H1 (cell line): ENCODE measurements around the gene COL6A3. TPM values are rescaled to one million over a fixed set of nuclear protein-coding genes. Genes with fewer than 3 reads are reported as not detected.

ENCODE experiments used
- CTCF ChIA-PET: fragments of 300-600 bp; sonication (Branson Sonifier 250); formaldehyde crosslinking; loops from one replicate; lab custom pipeline; 2021; ENCODE audit not compliant: partially characterized antibody; lab: Charles Lee
- POLR2A ChIA-PET: fragments of 300-600 bp; sonication (Branson Sonifier 250); formaldehyde crosslinking; loops from one replicate; lab custom pipeline; 2021; ENCODE audit warnings: inconsistent platforms; ENCODE audit not compliant: partially characterized antibody; lab: Charles Lee
- DNase-seq, 2 experiments: peaks; one replicate each; pipeline versions ENCODE4 v3.0.0 to v3.0.0-alpha.2; 2010 to 2022; ENCODE audit warnings: low spot score in 2 of 2, low read depth in 1 of 2, mixed read lengths in 1 of 2
- FAIRE-seq: peaks from 2 replicates; lab custom pipeline; 2011; peaks lifted over from hg19 to GRCh38; lab: Jason Lieb, UNC
- H2AFZ ChIP-seq: 2 replicates; pipeline ENCODE4 v1.8.1; 2012; ENCODE audit warnings: low read length, inconsistent platforms
- H2AK5ac ChIP-seq: 2 replicates; pipeline ENCODE4 v1.6.1; 2013; ENCODE audit warnings: low read depth, low read length
- H2BK120ac ChIP-seq: replicated peaks from 2 replicates; pipeline ENCODE3; 2013; ENCODE audit warnings: low read depth, low read length, inconsistent platforms
- H2BK12ac ChIP-seq: 2 replicates; pipeline ENCODE4 v1.6.1; 2013; ENCODE audit warnings: low read depth, low read length
- H2BK15ac ChIP-seq: 2 replicates; pipeline ENCODE4 v1.6.1; 2013; ENCODE audit warnings: low read length
- H2BK20ac ChIP-seq: 2 replicates; pipeline ENCODE4 v1.6.1; 2013; ENCODE audit warnings: low read length
- H2BK5ac ChIP-seq: 2 replicates; pipeline ENCODE4 v1.6.1; 2013; ENCODE audit warnings: low read depth, low read length
- H3K14ac ChIP-seq: 2 replicates; pipeline ENCODE4 v1.6.1; 2013; ENCODE audit warnings: inconsistent platforms; ENCODE audit not compliant: insufficient read length
- H3K18ac ChIP-seq: 2 replicates; pipeline ENCODE4 v1.6.1; 2013; ENCODE audit warnings: low read length; ENCODE audit errors: extremely low read depth
- H3K23ac ChIP-seq: 2 replicates; pipeline ENCODE4 v1.6.1; 2013; ENCODE audit warnings: inconsistent platforms; ENCODE audit not compliant: insufficient read length
- H3K23me2 ChIP-seq: 2 replicates; pipeline ENCODE4 v1.6.1; 2013; ENCODE audit warnings: low read depth, low read length
- H3K27ac ChIP-seq: 2 replicates; pipeline ENCODE4 v1.6.1; 2011; ENCODE audit warnings: low read depth, low read length, inconsistent platforms
- H3K27me3 ChIP-seq, 4 experiments: replicated peaks in 1 of 4; 1 replicate in 1 of 4; 2 replicates in 3 of 4; pipeline versions ENCODE4 v1.6.1 to v1.8.1; 2011 to 2013; ENCODE audit warnings: low read length in 3 of 4, mild to moderate bottlenecking in 3 of 4, inconsistent platforms in 2 of 4, mixed read lengths in 2 of 4, moderate library complexity in 1 of 4; ENCODE audit not compliant: control insufficient read depth in 3 of 4, insufficient read depth in 3 of 4; ENCODE audit errors: extremely low read depth in 1 of 4
- H3K36me3 ChIP-seq, 4 experiments: 2 replicates each; pipeline versions ENCODE4 v1.6.1 to v1.8.1; 2011 to 2013; ENCODE audit warnings: mild to moderate bottlenecking in 4 of 4, low read length in 3 of 4, moderate library complexity in 2 of 4, control low read depth in 1 of 4, inconsistent platforms in 1 of 4; ENCODE audit not compliant: insufficient read depth in 4 of 4, control insufficient read depth in 2 of 4
- H3K4ac ChIP-seq: replicated peaks from 2 replicates; pipeline ENCODE3; 2013; ENCODE audit warnings: low read length, low read depth, mixed read lengths, inconsistent platforms; ENCODE audit not compliant: insufficient read length
- H3K4me1 ChIP-seq, 4 experiments: replicated peaks in 1 of 4; 1 replicate in 1 of 4; 2 replicates in 3 of 4; pipeline versions ENCODE4 v1.6.1 to v1.8.1; 2011 to 2013; ENCODE audit warnings: low read length in 3 of 4, inconsistent platforms in 2 of 4, mixed read lengths in 1 of 4; ENCODE audit not compliant: insufficient read depth in 4 of 4, control insufficient read depth in 3 of 4
- H3K4me2 ChIP-seq, 2 experiments: 2 replicates each; pipeline versions ENCODE4 v1.6.1 to v1.8.1; 2011 to 2013; ENCODE audit warnings: low read depth in 2 of 2, low read length in 2 of 2, control low read depth in 1 of 2, inconsistent platforms in 1 of 2, mild to moderate bottlenecking in 1 of 2; ENCODE audit not compliant: insufficient read depth in 1 of 2
- H3K4me3 ChIP-seq, 4 experiments: fragments of 200-600, 300-600 bp in 1 of 4; sonication (generic), shearing (Covaris generic), sonication (Bioruptor Twin) in 1 of 4; 2 replicates each; pipeline versions ENCODE4 v1.5.1 to v1.8.1; 2011 to 2016; ENCODE audit warnings: low read length in 4 of 4, low read depth in 3 of 4, control low read depth in 2 of 4, inconsistent platforms in 2 of 4, mild to moderate bottlenecking in 2 of 4, mixed read lengths in 1 of 4, moderate library complexity in 1 of 4; ENCODE audit not compliant: insufficient read depth in 2 of 4; ENCODE audit errors: extremely low read depth in 1 of 4
- H3K56ac ChIP-seq: replicated peaks from 2 replicates; pipeline ENCODE3; 2013; ENCODE audit warnings: low read depth, mild to moderate bottlenecking, mixed read lengths, low read length, inconsistent platforms; ENCODE audit not compliant: insufficient read length
- H3K79me1 ChIP-seq: 2 replicates; pipeline ENCODE4 v1.6.1; 2013; ENCODE audit warnings: low read depth, low read length, control low read depth
- H3K79me2 ChIP-seq, 2 experiments: 2 replicates each; pipeline versions ENCODE4 v1.6.1 to v1.8.1; 2012 to 2013; ENCODE audit warnings: low read length in 2 of 2, mild to moderate bottlenecking in 2 of 2, inconsistent platforms in 1 of 2; ENCODE audit not compliant: insufficient read depth in 2 of 2, control insufficient read depth in 1 of 2
- H3K9ac ChIP-seq, 4 experiments: replicated peaks in 1 of 4; 1 replicate in 1 of 4; 2 replicates in 3 of 4; pipeline versions ENCODE4 v1.6.1 to v1.8.1; 2011 to 2013; ENCODE audit warnings: low read depth in 3 of 4, low read length in 3 of 4, control low read depth in 2 of 4, mild to moderate bottlenecking in 2 of 4, moderate library complexity in 2 of 4, inconsistent platforms in 1 of 4; ENCODE audit errors: extremely low read depth in 1 of 4
- H3K9me3 ChIP-seq, 2 experiments: 2 replicates each; pipeline versions ENCODE4 v1.6.1 to v1.8.1; 2012 to 2013; ENCODE audit warnings: mild to moderate bottlenecking in 2 of 2, moderate library complexity in 2 of 2, control low read depth in 1 of 2, inconsistent platforms in 1 of 2, low read depth in 1 of 2, low read length in 1 of 2, mixed read lengths in 1 of 2; ENCODE audit not compliant: insufficient read depth in 2 of 2
- H4K20me1 ChIP-seq, 2 experiments: replicated peaks in 1 of 2; 2 replicates each; pipeline versions ENCODE3 to v1.8.1; 2011 to 2013; ENCODE audit warnings: inconsistent platforms in 2 of 2, low read length in 2 of 2, mild to moderate bottlenecking in 1 of 2; ENCODE audit not compliant: insufficient read depth in 2 of 2, control insufficient read depth in 1 of 2
- H4K5ac ChIP-seq: 2 replicates; pipeline ENCODE4 v1.6.1; 2013; ENCODE audit warnings: low read length, low read depth, mixed read lengths, inconsistent platforms; ENCODE audit not compliant: insufficient read length
- H4K8ac ChIP-seq: 2 replicates; pipeline ENCODE4 v1.8.0; 2013; ENCODE audit warnings: mild to moderate bottlenecking, moderate library complexity, low read length, inconsistent platforms; ENCODE audit not compliant: insufficient read depth; ENCODE audit errors: extremely low read depth
- H4K91ac ChIP-seq: replicated peaks from 2 replicates; pipeline ENCODE3; 2013; ENCODE audit warnings: low read length, mixed read lengths, inconsistent platforms; ENCODE audit not compliant: insufficient read length
- FOSL1 ChIP-seq: IDR thresholded peaks from 2 replicates; pipeline ENCODE4 v1.6.1; 2011; ENCODE audit warnings: mild to moderate bottlenecking, low read depth, low read length, moderate library complexity; ENCODE audit not compliant: insufficient read depth
- KDM5A ChIP-seq: fragments of 200-600 bp; IDR thresholded peaks from 2 replicates; pipeline ENCODE4 v1.7.1; 2012; ENCODE audit warnings: mild to moderate bottlenecking, low read length, inconsistent platforms, mixed read lengths
- WGBS, 2 experiments: shearing (Covaris generic) in 1 of 2; methylation state at CpG; one replicate each; pipeline versions ENCODE4 v1.1.6 to v1.1.7; 2013 to 2015; ENCODE audit warnings: low lambda C conversion rate in 2 of 2, mixed read lengths in 2 of 2, inconsistent platforms in 1 of 2, low coverage in 1 of 2, missing lambda C conversion rate in 1 of 2; ENCODE audit not compliant: insufficient replicate concordance in 2 of 2, insufficient coverage in 1 of 2, insufficient read length in 1 of 2; ENCODE audit errors: extremely low coverage in 1 of 2, missing lambda C conversion rate in 1 of 2; 5-methylcytosine and 5-hydroxymethylcytosine counted together
- polyA plus RNA-seq, 7 experiments: library from polyadenylated mRNA; depleted of rRNA in 3 of 7; stranded (reverse) in 5 of 7; unstranded in 2 of 7; fragments of >200 nt in 5 of 7; fragments of 200-250 nt in 2 of 7; gene quantifications; 1 replicate in 5 of 7; 2 replicates in 1 of 7; 4 replicates in 1 of 7; pipeline versions ENCODE4 v1.2.1 to v1.2.3, GENCODE V29; 2011 to 2013; ENCODE audit warnings: missing spikeins in 2 of 7, mixed read lengths in 2 of 7
- total RNA-seq: library from RNA; stranded (reverse); fragmentation: NEBNext Ultra II Directional; extraction: Animal tissue kit (Norgen Biotek cat#: 25700); gene quantifications from 2 replicates; pipeline ENCODE4 v1.2.1, GENCODE V29; 2021

Gene COL6A3
- total and polyA plus RNA-seq, 2 of the 8 experiments (the other 6 are each of a cell fraction or from before 2014, with no cell fraction given) = 1.2 to 3.4 TPM

DNA sequence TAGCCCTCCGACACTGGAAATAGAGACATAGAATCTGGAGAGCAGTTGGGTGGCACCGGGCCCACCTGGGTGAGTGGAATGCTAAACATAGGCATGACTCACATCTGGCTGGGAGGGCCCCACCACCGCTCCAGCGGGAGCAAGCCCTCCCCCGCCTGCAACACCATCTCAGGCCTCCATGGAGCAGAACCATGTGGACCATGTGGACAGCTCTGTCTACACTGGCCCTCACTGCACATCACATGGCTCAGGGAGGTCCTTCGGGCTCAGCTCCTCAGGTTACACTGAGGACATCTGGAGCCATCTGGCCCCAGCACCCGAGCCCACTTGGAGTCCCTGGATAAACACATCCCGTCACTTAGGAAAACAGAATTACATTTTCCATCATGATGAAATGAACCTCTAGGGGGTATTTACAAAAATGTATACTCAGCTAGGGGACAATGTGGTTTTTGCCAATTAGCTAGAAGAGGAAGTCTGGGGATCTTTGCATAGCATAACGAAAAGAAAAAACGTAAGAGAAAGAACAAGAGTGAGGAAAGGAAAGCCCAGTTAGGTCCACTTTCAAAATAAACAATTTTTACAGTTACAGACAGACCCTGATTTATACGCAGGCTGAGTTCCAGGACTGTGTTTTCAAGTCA lies 42.4 kb upstream of the COL6A3 start:
- no peak for FAIRE-seq

More for the DNA sequence above, 42.4 kb upstream of the COL6A3 start:
- H3K4me3 ChIP-seq = no peak overlapping the region
- H2BK20ac ChIP-seq = no peak overlapping the region
- no peak overlapping the region for H3K56ac ChIP-seq
- H3K79me2 ChIP-seq = no peaks in the 10 kb centered on the region
- no peak for DNase-seq
- no peaks in the 10 kb centered on the region; a peak in 1 of 7 replicates for H3K27me3 ChIP-seq
- H2AFZ ChIP-seq = no peak overlapping the region
- peaks cover 6% of the 10 kb centered on the region; the same call in 1 of the 2 replicates for H3K23me2 ChIP-seq
- CTCF ChIA-PET = interaction anchor here (1.5 to 1.6 kb wide), 2 partner anchors 35 to 141 kb away, joined by 3 to 7 read pairs; no protein-coding TSS in a partner anchor
- H3K4ac ChIP-seq = no peak overlapping the region
- no peak overlapping the region for H3K27ac ChIP-seq
- H3K9me3 ChIP-seq = no peaks in the 10 kb centered on the region; a peak in 1 of 4 replicates
- WGBS, 2 experiments = 91% methylated on average over 11 of the region's 11 CpGs; no CpG with 5 or more reads in 1 of the 2 experiments
- H4K91ac ChIP-seq = no peak overlapping the region
- no peak overlapping the region for H3K23ac ChIP-seq
- no peaks in the 10 kb centered on the region for H4K20me1 ChIP-seq
- no peak overlapping the region; the same call in 1 of the 2 replicates for H4K8ac ChIP-seq
- H3K4me1 ChIP-seq = peaks cover 0 to 6% (median 3%) of the 10 kb centered on the region in 4 experiments; a peak in 4 of 7 replicates
- H2BK12ac ChIP-seq = no peak overlapping the region
- no peak overlapping the region for H4K5ac ChIP-seq
- TF ChIP-seq KDM5A = no peak
- no peak for TF ChIP-seq FOSL1
- TF ChIP-seq, all 59 proteins: peak for 0
- no peak overlapping the region for H3K9ac ChIP-seq
- H3K18ac ChIP-seq = no peak overlapping the region
- H3K36me3 ChIP-seq = no peaks in the 10 kb centered on the region
- no peaks in the 10 kb centered on the region for H3K79me1 ChIP-seq
- no peak overlapping the region for H2BK120ac ChIP-seq
- no peak overlapping the region for H2BK15ac ChIP-seq
- H2AK5ac ChIP-seq = no peak overlapping the region
- no peak overlapping the region for H3K14ac ChIP-seq
- POLR2A ChIA-PET = no interaction called here
- no peak overlapping the region for H3K4me2 ChIP-seq
- no peak overlapping the region for H2BK5ac ChIP-seq
